ENCODE measurements around the gene CPED1. TPM values are rescaled to one million over a fixed set of nuclear protein-coding genes. Genes with fewer than 3 reads are reported as not detected.

CPED1 gene
- total RNA-seq, 1 donor from 2014 or later = 33.8 TPM

DNA sequence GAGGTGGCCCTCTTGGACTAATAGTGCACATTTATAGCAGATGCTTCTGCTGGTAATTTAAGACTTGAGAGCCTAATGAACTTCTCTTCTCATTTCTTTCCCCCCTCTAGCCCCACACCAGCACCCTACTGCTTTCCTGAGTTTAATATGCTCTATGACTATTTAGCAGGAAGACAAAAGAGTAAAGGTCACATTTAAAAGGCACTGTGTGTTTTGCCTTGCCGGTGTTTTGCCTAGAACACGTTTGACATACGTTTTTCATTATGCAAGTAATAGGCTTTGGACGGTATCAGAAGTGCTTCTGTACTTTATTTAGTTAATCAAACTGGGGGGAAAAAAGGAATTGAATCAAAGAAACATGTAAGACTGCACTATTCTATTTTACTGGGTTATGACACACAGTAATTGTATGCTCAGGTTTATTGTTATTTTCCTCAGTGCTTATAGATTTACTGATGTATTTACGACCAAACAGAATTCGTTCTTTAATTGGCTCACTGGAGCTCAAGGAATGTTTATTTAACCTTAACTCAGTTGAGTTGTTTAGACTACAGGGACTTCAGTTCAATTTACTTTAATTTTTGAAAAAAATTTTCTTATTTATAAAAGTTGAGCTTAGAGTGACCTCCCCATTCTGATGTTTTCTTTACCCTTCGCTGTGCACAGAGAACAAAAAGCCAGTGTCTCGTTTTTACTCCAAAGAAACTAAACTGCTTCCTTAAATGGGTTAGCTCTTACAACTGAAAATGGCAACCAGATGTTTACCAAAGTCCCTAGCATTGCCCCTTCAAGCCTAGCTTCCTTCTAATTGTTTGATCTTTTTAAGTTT is 35.4 kb downstream of the CPED1 start:
- H3K4me1 ChIP-seq = peaks cover 82% of the 10 kb centered on the region
- H3K27ac ChIP-seq (replicated peaks) = peak overlapping the region; percentile 78
- peak overlapping the region; percentile 1 for H3K4me3 ChIP-seq
- no peaks in the 10 kb centered on the region for H3K36me3 ChIP-seq
- no peak for DNase-seq
- intact Hi-C loops (cut with micrococcal nuclease) = no loop called here
- TF ChIP-seq, protein P1, sequence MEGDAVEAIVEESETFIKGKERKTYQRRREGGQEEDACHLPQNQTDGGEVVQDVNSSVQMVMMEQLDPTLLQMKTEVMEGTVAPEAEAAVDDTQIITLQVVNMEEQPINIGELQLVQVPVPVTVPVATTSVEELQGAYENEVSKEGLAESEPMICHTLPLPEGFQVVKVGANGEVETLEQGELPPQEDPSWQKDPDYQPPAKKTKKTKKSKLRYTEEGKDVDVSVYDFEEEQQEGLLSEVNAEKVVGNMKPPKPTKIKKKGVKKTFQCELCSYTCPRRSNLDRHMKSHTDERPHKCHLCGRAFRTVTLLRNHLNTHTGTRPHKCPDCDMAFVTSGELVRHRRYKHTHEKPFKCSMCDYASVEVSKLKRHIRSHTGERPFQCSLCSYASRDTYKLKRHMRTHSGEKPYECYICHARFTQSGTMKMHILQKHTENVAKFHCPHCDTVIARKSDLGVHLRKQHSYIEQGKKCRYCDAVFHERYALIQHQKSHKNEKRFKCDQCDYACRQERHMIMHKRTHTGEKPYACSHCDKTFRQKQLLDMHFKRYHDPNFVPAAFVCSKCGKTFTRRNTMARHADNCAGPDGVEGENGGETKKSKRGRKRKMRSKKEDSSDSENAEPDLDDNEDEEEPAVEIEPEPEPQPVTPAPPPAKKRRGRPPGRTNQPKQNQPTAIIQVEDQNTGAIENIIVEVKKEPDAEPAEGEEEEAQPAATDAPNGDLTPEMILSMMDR (IDR thresholded peaks at IDR 0.05; ENCODE audit: borderline replicate concordance) = no peak
- no peaks in the 10 kb centered on the region for H3K27me3 ChIP-seq (ENCODE audit: low read depth)
- H3K9me3 ChIP-seq (replicated peaks) = no peaks in the 10 kb centered on the region

DNA sequence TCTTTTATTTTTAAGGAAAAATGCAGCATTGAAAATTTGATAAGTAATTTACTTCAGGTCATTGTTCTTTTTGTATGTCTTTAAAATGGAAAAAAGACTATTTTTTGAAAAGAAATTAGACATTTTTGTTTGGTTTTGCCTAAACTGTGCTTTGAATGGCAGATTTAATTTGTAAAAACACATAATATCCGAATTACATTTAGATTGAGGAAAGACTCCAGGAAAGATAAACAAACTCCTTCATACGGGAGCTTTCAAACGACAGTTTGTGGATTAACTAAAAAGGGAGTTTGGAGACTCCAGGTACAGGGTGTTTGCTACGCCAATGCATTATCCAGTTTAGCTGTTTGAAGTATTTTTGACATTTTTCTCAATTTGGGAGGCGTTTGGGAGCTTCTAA is 36.1 kb downstream of the CPED1 start:
- intact Hi-C loops (cut with micrococcal nuclease) = no loop called here
- no peaks in the 10 kb centered on the region for H3K9me3 ChIP-seq (replicated peaks)
- no peaks in the 10 kb centered on the region for H3K27me3 ChIP-seq (ENCODE audit: low read depth)
- H3K4me1 ChIP-seq = peaks cover 82% of the 10 kb centered on the region
- DNase-seq = no peak
- H3K4me3 ChIP-seq = peak overlapping the region; percentile 1
- TF ChIP-seq, protein P1 (IDR thresholded peaks at IDR 0.05; ENCODE audit: borderline replicate concordance) = no peak
- H3K36me3 ChIP-seq = no peaks in the 10 kb centered on the region
- H3K27ac ChIP-seq (replicated peaks) = peak overlapping the region; percentile 78

DNA sequence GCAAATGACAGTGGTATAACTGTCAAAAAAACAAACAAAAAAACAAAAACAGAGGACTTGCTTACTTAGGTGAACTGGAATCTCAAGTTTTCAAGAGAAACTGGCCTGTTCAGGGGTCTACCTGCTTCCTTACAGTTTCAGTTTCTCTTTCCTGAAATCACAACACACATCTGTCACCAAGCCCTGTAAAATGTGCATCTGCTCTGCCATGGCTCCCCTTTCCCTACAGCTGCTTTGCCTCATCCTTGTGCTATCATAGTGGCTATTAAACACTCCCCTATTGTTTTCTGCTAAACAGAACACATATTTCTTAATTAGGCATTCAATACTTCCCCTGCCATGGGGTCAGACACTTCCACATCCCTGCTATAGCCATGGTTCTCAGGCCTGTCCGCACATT is 37.6 kb downstream of the CPED1 start:
- Histone ChIP-seq H3K4me3 (no peak overlapping the region), H3K27ac (replicated peaks) (peak overlapping the region; percentile 36), H3K36me3 (no peaks in the 10 kb centered on the region), H3K9me3 (replicated peaks) (no peaks in the 10 kb centered on the region), H3K4me1 (peaks cover 74% of the 10 kb centered on the region), H3K27me3 (ENCODE audit: low read depth) (no peaks in the 10 kb centered on the region)
- TF ChIP-seq, protein P1 (IDR thresholded peaks at IDR 0.05; ENCODE audit: borderline replicate concordance) = no peak
- no peak for DNase-seq
- intact Hi-C loops (cut with micrococcal nuclease) = no loop called here

DNA sequence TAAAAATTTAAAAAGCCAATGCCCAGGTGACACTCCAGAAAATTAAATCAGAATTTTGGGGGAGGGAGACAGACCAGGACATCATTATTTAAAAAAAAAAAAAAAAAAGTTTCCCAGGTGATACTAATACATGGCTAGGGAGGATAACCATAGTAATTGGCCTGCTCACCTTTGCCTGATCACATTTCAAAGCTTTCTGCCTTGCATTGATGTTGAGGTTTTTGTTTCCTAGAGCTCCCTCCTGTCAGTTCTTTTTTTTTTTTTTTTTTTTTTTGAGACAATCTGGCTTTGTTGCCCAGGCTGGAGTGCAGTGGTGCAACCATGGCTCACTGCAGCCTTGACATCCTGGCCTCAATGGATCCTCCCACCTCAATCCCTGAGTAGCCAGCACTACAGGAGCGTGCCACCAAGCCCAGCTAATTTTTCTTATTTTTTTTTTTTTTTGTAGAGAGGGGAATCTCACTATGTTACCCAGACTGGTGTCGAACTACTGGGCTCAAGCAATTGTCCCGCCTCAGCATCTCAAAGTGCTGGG is 38.1 kb downstream of the CPED1 start:
- DNase-seq = no peak
- intact Hi-C loops (cut with micrococcal nuclease) = no loop called here
- H3K36me3 ChIP-seq = no peaks in the 10 kb centered on the region
- no peak overlapping the region for H3K4me3 ChIP-seq
- no peaks in the 10 kb centered on the region for H3K27me3 ChIP-seq (ENCODE audit: low read depth)
- TF ChIP-seq, protein P1 (IDR thresholded peaks at IDR 0.05; ENCODE audit: borderline replicate concordance) = no peak
- no peaks in the 10 kb centered on the region for H3K9me3 ChIP-seq (replicated peaks)
- peaks cover 69% of the 10 kb centered on the region for H3K4me1 ChIP-seq
- peak overlapping the region; percentile 75 for H3K27ac ChIP-seq (replicated peaks)

DNA sequence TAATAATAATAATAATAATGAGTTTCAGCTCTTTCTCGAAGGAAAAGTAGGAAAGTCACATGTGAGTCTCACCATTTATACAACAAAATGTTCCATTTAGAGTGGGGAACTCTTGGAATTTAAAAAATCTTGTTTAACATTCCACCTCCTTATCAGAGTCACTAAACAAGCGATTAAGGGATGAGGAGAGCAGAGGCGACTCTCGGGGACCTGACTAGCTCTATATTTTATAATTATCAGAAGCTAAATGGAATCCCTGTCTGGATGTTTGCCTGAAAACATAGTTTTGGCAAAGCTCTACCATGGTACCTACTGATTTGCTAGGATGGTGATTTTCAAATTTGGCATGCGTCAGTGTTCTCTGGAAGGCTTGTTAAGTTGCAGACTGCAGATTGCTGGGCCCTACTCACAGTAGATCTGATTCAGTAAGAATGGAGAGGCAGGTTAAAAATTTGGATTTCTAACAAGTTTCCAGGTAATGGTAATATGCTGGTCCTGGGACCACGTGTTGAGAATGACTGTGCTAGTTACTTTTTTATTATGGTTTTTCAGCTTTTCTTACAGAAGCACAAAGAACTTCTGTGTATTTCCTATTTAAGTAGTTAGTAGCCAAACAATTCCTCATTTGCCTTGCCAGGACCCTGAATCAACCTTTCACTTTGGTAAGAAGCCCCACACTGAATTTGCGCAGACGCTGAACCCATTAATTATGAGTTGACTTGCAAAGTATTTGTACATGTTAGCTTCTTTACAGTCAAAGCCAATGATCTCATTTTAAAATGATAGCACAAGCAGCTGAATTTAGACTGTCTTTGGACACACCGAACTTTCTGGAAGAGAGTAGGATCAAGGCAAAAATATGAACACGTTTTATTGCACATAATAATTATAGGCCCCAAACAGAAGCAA is 39.5 kb downstream of the CPED1 start:
- no peak for DNase-seq
- H3K27ac ChIP-seq (replicated peaks) = peak overlapping the region; percentile 75
- no peaks in the 10 kb centered on the region for H3K27me3 ChIP-seq (ENCODE audit: low read depth)
- intact Hi-C loops (cut with micrococcal nuclease) = no loop called here
- peak overlapping the region; percentile 15 for H3K4me3 ChIP-seq
- peaks cover 63% of the 10 kb centered on the region for H3K4me1 ChIP-seq
- H3K9me3 ChIP-seq (replicated peaks) = no peaks in the 10 kb centered on the region
- H3K36me3 ChIP-seq = no peaks in the 10 kb centered on the region
- TF ChIP-seq, protein P1 (IDR thresholded peaks at IDR 0.05; ENCODE audit: borderline replicate concordance) = no peak
